Small intestine (tissue), 16 donors: ENCODE results near the gene CRYBB2. TPM values are rescaled to one million over a fixed set of nuclear protein-coding genes. Genes with fewer than 3 reads are reported as not detected.

ENCODE experiments used
- DNase-seq, 2 donors: peaks; one replicate each; pipeline versions ENCODE4 v3.0.0 to v3.0.0-alpha.2; 2013
- FAIRE-seq: peaks from 2 replicates; lab custom pipeline; 2012; peaks lifted over from hg19 to GRCh38; lab: Jason Lieb, UNC
- H3K27ac ChIP-seq, 3 donors: one replicate each; pipeline ENCODE4 v1.5.1; 2013; ENCODE audit warnings: low read length in 2 of 3, mild to moderate bottlenecking in 2 of 3, control low read depth in 1 of 3, inconsistent platforms in 1 of 3, low read depth in 1 of 3, moderate library complexity in 1 of 3
- H3K27me3 ChIP-seq, 3 donors: one replicate each; pipeline ENCODE4 v1.6.1; 2013; ENCODE audit warnings: low read length in 3 of 3, inconsistent platforms in 1 of 3; ENCODE audit not compliant: control insufficient read depth in 3 of 3, insufficient read depth in 3 of 3
- H3K36me3 ChIP-seq, 3 donors: one replicate each; pipeline ENCODE4 v1.6.1; 2013; ENCODE audit warnings: low read length in 3 of 3, inconsistent platforms in 1 of 3, low read depth in 1 of 3, mild to moderate bottlenecking in 1 of 3, moderate library complexity in 1 of 3; ENCODE audit not compliant: control insufficient read depth in 3 of 3, insufficient read depth in 2 of 3
- H3K4me1 ChIP-seq, 3 donors: one replicate each; pipeline ENCODE4 v1.6.1; 2013; ENCODE audit warnings: low read length in 2 of 3, inconsistent platforms in 1 of 3, low read depth in 1 of 3, mild to moderate bottlenecking in 1 of 3, moderate library complexity in 1 of 3; ENCODE audit not compliant: control insufficient read depth in 3 of 3, insufficient read depth in 2 of 3
- H3K4me3 ChIP-seq, 3 donors: one replicate each; pipeline ENCODE4 v1.5.1; 2013; ENCODE audit warnings: low read length in 3 of 3, control low read depth in 1 of 3, inconsistent platforms in 1 of 3, low read depth in 1 of 3, mild to moderate bottlenecking in 1 of 3, moderate library complexity in 1 of 3
- H3K9me3 ChIP-seq, 2 donors: one replicate each; pipeline ENCODE4 v1.6.1; 2013; ENCODE audit warnings: low read depth in 1 of 2, low read length in 1 of 2; ENCODE audit not compliant: control insufficient read depth in 2 of 2, insufficient read depth in 1 of 2
- WGBS, 3 donors: extraction: QIAGEN DNeasy Blood & Tissue Kit; methylation state at CpG; one replicate each; pipeline ENCODE4 v1.1.7; 2013; 5-methylcytosine and 5-hydroxymethylcytosine counted together
- long read RNA-seq, 10 donors: transcript quantifications; one replicate each; lab custom pipeline, GENCODE V29; 2026
- polyA plus RNA-seq, 4 donors: library from polyadenylated mRNA; stranded (reverse) in 3 of 4; unstranded in 1 of 4; fragments of 200-250 nt in 3 of 4; fragments of 120-200 nt in 1 of 4; gene quantifications; one replicate each; pipeline versions ENCODE4 v1.2.1 to v1.2.3, GENCODE V29; 2013
- donor health status: healthy with polysubstance abuse.
- donor health status: control.
- donor health status: control.
- donor health status: Bipolar disorder and iron deficiency.
- donor health status: healthy.

Gene CRYBB2
- 1 to 10 TPM in 2 of 4 donors, under 1 TPM in 1, not detected in 1; 0.39 to 2.7 (median 1.3) TPM for polyA plus RNA-seq
- long read RNA-seq, donor 1: 0 reads
- long read RNA-seq, donor 2: 0 reads
- long read RNA-seq, donor 3: 0 reads
- long read RNA-seq, donor 4: 0 reads
- long read RNA-seq, donor 5: 0 reads
- long read RNA-seq, donor 6: 0 reads
- long read RNA-seq, donor 7: 0 reads
- long read RNA-seq, donor 8: 0 reads
- long read RNA-seq, donor 9: 0 reads
- long read RNA-seq, donor 10: 0 reads

DNA sequence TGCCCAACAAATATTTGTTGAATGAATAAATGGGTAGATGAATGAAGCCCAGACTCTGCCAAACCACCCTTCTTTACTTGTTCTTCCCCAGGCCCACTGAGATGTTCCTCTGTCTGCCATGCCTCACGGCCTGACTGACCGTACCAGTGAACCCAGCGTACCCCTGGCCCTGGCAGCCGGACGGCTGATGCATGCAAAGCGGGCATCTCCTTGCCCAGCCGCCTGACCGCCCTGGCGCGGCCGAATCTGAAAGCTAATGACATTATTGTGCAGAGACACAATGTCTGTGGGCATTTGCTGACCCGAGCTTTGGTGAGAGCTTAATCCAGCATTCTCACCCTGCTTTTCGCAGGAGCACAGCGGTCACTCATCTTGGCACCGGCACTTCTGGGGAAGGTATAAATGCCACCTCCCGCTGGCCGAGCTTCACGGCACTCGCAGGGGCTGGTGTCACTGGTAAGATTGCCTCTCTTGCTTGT lies at the start of gene CRYBB2:
Gene CRYBB2 (plus strand): TSS at position 429 of the 479 bp plus-strand sequence. CDS start 1,791 bp downstream, outside the sequence.
- Histone ChIP-seq H3K4me1 (no peaks in the 10 kb centered on the region), H3K27ac (no peak within 1 kb of the TSS), H3K4me3 (no peak within 1 kb of the TSS), H3K9me3 (no peaks in the 10 kb centered on the region), H3K36me3 (no peaks in the 10 kb centered on the region), H3K27me3 (no peaks in the 10 kb centered on the region)
- 87 to 90% (median 90%) methylated on average over 19 of the region's 19 CpGs for WGBS, 3 donors
- FAIRE-seq (no peak), DNase-seq (no peak)

GRCh38 chr22:25170426-25170980 lies 48.9 kb upstream of the CRYBB2 start:
- no peak overlapping the region for H3K27ac ChIP-seq
- H3K9me3 ChIP-seq: no peaks in the 10 kb centered on the region
- H3K4me3 ChIP-seq: no peak overlapping the region
- WGBS, 3 donors: 85 to 93% (median 93%) methylated on average over 16 of the region's 16 CpGs
- DNase-seq (no peak), FAIRE-seq (no peak)
- peaks cover 8 to 42% (median 15%) of the 10 kb centered on the region in 3 donors for H3K36me3 ChIP-seq
- H3K27me3 ChIP-seq: no peaks in the 10 kb centered on the region
- no peaks in the 10 kb centered on the region for H3K4me1 ChIP-seq

DNA sequence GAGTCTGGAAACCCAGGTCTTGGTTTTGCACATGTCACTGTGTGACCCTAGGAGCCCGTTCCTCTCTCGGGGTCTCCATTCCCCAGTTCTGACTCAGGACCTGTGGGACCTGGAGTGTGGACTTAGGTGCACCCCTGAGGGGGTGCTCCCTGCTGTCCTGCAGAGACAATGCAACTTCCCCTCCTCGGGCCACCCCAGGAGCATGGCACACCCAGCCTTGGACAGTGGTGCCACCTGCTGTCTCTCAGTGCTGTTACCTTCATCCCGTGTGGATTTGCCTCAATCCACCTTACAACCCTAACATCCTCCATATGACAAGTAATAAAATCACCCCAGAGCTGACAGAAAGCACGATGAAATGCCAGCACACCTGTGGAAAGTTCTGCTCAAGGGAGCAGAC lies 47.3 kb upstream of the CRYBB2 start:
- FAIRE-seq (no peak), DNase-seq (peak; percentile 21 to 41)
- no peaks in the 10 kb centered on the region for H3K4me1 ChIP-seq
- H3K4me3 ChIP-seq: no peak overlapping the region
- 23 to 52% (median 48%) methylated on average over 5 of the region's 5 CpGs for WGBS, 3 donors
- no peak overlapping the region for H3K27ac ChIP-seq
- no peaks in the 10 kb centered on the region for H3K27me3 ChIP-seq
- H3K9me3 ChIP-seq: no peaks in the 10 kb centered on the region
- H3K36me3 ChIP-seq: peaks cover 8 to 55% (median 30%) of the 10 kb centered on the region in 3 donors

DNA sequence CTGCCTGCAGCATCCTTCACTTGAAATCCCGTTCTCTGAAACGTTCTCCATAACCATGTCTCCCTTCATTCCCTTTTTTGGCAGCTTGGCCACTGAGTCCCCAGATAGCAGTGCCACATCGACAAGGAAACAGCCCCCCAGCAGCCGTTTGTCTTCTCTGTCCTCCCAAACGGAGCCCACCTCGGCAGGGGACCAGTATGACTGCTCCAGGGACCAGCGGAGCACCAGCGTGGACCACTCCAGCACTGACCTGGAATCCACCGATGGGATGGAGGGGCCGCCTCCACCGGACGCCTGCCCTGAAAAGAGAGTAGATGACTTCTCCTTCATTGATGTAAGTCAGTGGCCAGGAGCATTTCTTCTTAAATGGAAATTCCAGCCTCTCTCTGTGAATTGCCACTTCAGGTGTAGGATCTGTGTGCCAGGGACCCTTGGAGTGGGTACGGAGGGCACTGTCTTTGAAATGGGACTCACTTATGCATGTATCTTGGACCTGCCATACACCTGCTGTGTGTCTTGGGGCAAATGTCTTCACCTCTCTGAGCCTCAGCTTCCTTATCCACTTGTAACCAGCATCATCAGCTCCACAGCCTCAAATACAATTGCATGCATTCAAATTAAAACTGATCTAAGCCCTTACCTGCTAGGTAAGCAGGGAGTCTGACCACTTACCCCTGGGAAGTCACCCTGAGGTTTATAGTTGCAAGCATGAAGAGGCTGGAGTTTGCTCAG lies 45.1 kb upstream of the CRYBB2 start:
- Histone ChIP-seq H3K4me1 (no peaks in the 10 kb centered on the region), H3K4me3 (no peak overlapping the region), H3K27ac (no peak overlapping the region), H3K36me3 (peaks cover 15 to 62% (median 39%) of the 10 kb centered on the region in 3 donors), H3K9me3 (peaks cover 0 to 2% of the 10 kb centered on the region in 2 donors), H3K27me3 (no peaks in the 10 kb centered on the region)
- 88 to 93% (median 92%) methylated on average over 13 of the region's 13 CpGs for WGBS, 3 donors
- no peak for FAIRE-seq
- DNase-seq: no peak

DNA sequence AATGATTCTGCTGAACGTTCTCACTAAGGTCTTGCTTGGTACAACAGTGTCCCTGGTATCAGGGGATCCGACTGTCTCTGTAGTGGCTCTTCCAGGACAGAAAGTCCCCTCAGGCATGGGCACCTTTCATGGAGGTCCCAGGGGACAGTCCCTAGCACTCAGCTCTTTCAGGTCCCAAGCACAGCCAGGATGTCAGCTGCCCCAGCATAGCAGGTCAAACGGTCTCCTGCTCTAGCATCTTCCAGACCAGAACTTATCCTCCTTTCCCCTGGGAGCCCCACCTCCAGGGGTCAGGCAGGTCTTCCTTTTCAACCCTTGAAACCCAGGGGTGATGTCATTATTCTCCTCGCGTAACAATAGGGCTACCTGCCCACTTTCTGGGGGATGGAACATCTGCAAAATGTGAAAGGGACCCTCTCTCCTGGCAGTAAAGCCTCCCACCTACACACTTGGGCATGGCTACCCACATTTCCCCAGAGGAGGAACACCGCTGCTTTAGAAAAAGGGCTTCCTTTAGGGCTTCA lies 44.5 kb upstream of the CRYBB2 start:
- no peak overlapping the region for H3K4me3 ChIP-seq

GRCh38 chr22:25176175-25176574 lies 43.3 kb upstream of the CRYBB2 start:
- no peak for FAIRE-seq
- peaks cover 0 to 5% of the 10 kb centered on the region in 2 donors for H3K9me3 ChIP-seq
- H3K27me3 ChIP-seq: no peaks in the 10 kb centered on the region
- no peak overlapping the region for H3K27ac ChIP-seq
- peaks cover 16 to 64% (median 48%) of the 10 kb centered on the region in 3 donors for H3K36me3 ChIP-seq
- no peak overlapping the region for H3K4me3 ChIP-seq
- WGBS, 3 donors: 90 to 98% (median 92%) methylated on average over 6 of the region's 6 CpGs
- H3K4me1 ChIP-seq: no peaks in the 10 kb centered on the region
- DNase-seq: no peak

More for the DNA sequence above, 44.5 kb upstream of the CRYBB2 start:
- Histone ChIP-seq H3K27ac (no peak overlapping the region), H3K9me3 (peaks cover 0 to 4% of the 10 kb centered on the region in 2 donors), H3K36me3 (peaks cover 16 to 64% (median 42%) of the 10 kb centered on the region in 3 donors), H3K27me3 (no peaks in the 10 kb centered on the region), H3K4me1 (no peaks in the 10 kb centered on the region)
- DNase-seq (no peak), FAIRE-seq (no peak)
- WGBS, 3 donors: 79 to 88% (median 87%) methylated on average over 6 of the region's 6 CpGs

- H3K36me3 ChIP-seq: peaks cover 16 to 70% (median 52%) of the 10 kb centered on the region in 3 donors
These were observed 42.6 kb upstream of the CRYBB2 start for GRCh38 chr22:25176799-25177198.

GRCh38 chr22:25177226-25177625 lies 42.2 kb upstream of the CRYBB2 start:
- H3K36me3 ChIP-seq: peaks cover 16 to 67% (median 49%) of the 10 kb centered on the region in 3 donors
- FAIRE-seq: no peak

More at GRCh38 chr22:25176799-25177198, 42.6 kb upstream of the CRYBB2 start:
- 88 to 90% (median 89%) methylated on average over 3 of the region's 3 CpGs for WGBS, 3 donors
- Histone ChIP-seq H3K4me1 (no peaks in the 10 kb centered on the region), H3K9me3 (peaks cover 0 to 5% of the 10 kb centered on the region in 2 donors), H3K27ac (no peak overlapping the region), H3K27me3 (no peaks in the 10 kb centered on the region), H3K4me3 (no peak overlapping the region)
- DNase-seq (no peak), FAIRE-seq (no peak)

More at GRCh38 chr22:25177226-25177625, 42.2 kb upstream of the CRYBB2 start:
- WGBS, 3 donors: 90% methylated on average over 13 of the region's 13 CpGs
- Histone ChIP-seq H3K27ac (no peak overlapping the region), H3K9me3 (peaks cover 0 to 5% of the 10 kb centered on the region in 2 donors), H3K4me1 (no peaks in the 10 kb centered on the region), H3K27me3 (no peaks in the 10 kb centered on the region), H3K4me3 (no peak overlapping the region)
- no peak for DNase-seq
